Measurements from ENCODE around the gene PCDH10.
"Not testable (repeated sequence)": the region's sequence is repeated elsewhere in the genome, so short reads cannot be mapped to it uniquely, and the experiment has no call there.

The PCDH10 gene

GRCh38 chr4:133233922-133234321 lies 84.8 kb downstream of the PCDH10 start:
- H3K4me3 ChIP-seq (ENCODE audit: low read depth, low read length) = no peak overlapping the region
- TF ChIP-seq CTCF (IDR thresholded peaks at IDR 0.05; ENCODE audit: control insufficient read depth, extremely low read depth, insufficient read depth) = no peak
- no peak for DNase-seq (ENCODE audit: low read depth)

GRCh38 chr4:133240451-133240850 lies 91.4 kb downstream of the PCDH10 start:
- H3K4me3 ChIP-seq (ENCODE audit: low read depth, low read length); DNase-seq (ENCODE audit: low read depth): not testable (repeated sequence)

Measured in LNCaP clone FGC (cell line).